ENCODE data around the gene COL5A1.

- TF ChIP-seq, protein P1, sequence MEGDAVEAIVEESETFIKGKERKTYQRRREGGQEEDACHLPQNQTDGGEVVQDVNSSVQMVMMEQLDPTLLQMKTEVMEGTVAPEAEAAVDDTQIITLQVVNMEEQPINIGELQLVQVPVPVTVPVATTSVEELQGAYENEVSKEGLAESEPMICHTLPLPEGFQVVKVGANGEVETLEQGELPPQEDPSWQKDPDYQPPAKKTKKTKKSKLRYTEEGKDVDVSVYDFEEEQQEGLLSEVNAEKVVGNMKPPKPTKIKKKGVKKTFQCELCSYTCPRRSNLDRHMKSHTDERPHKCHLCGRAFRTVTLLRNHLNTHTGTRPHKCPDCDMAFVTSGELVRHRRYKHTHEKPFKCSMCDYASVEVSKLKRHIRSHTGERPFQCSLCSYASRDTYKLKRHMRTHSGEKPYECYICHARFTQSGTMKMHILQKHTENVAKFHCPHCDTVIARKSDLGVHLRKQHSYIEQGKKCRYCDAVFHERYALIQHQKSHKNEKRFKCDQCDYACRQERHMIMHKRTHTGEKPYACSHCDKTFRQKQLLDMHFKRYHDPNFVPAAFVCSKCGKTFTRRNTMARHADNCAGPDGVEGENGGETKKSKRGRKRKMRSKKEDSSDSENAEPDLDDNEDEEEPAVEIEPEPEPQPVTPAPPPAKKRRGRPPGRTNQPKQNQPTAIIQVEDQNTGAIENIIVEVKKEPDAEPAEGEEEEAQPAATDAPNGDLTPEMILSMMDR (IDR thresholded peaks at IDR 0.05; ENCODE audit: insufficient read depth, low read length), result no peak
- TF ChIP-seq GABPA (IDR thresholded peaks at IDR 0.05; ENCODE audit: low read depth), result no peak
- TF ChIP-seq, protein P2, sequence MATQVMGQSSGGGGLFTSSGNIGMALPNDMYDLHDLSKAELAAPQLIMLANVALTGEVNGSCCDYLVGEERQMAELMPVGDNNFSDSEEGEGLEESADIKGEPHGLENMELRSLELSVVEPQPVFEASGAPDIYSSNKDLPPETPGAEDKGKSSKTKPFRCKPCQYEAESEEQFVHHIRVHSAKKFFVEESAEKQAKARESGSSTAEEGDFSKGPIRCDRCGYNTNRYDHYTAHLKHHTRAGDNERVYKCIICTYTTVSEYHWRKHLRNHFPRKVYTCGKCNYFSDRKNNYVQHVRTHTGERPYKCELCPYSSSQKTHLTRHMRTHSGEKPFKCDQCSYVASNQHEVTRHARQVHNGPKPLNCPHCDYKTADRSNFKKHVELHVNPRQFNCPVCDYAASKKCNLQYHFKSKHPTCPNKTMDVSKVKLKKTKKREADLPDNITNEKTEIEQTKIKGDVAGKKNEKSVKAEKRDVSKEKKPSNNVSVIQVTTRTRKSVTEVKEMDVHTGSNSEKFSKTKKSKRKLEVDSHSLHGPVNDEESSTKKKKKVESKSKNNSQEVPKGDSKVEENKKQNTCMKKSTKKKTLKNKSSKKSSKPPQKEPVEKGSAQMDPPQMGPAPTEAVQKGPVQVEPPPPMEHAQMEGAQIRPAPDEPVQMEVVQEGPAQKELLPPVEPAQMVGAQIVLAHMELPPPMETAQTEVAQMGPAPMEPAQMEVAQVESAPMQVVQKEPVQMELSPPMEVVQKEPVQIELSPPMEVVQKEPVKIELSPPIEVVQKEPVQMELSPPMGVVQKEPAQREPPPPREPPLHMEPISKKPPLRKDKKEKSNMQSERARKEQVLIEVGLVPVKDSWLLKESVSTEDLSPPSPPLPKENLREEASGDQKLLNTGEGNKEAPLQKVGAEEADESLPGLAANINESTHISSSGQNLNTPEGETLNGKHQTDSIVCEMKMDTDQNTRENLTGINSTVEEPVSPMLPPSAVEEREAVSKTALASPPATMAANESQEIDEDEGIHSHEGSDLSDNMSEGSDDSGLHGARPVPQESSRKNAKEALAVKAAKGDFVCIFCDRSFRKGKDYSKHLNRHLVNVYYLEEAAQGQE (IDR thresholded peaks at IDR 0.05; ENCODE audit: insufficient replicate concordance, low read depth), result no peak
Observed at GRCh38 chr9:134641173-134641989, at the start of gene COL5A1.

Data from HL-60 (cell line).